NCI-H2107 (cell line): ENCODE results near the gene COA8.
A peak's percentile ranks its signal among the peaks of the same experiment; 100 is the strongest.

Experiments
- DNase-seq: peaks from one replicate; lab custom pipeline; 2025; lab: John Stamatoyannopoulos, UW

COA8 gene

GRCh38 chr14:103526247-103526913 is 36.4 kb upstream of the COA8 start:
- no peak for DNase-seq

- no peak for DNase-seq
Measured at GRCh38 chr14:103526914-103527248, 35.9 kb upstream of the COA8 start.

- DNase-seq = no peak
Measured at GRCh38 chr14:103527408-103528145, 35.2 kb upstream of the COA8 start.

GRCh38 chr14:103528146-103528586 is 34.6 kb upstream of the COA8 start:
- no peak for DNase-seq

GRCh38 chr14:103528587-103529382 is 34.0 kb upstream of the COA8 start, which contains the start of gene TRMT61A:
TSS of gene TRMT61A (plus strand) at chr14:103529196. CDS start at chr14:103529979, 783 bp downstream.
- DNase-seq = peak; percentile 95

- no peak for DNase-seq
Measured at GRCh38 chr14:103529383-103530365, 33.1 kb upstream of the COA8 start.

- no peak for DNase-seq
Measured at GRCh38 chr14:103530390-103530789, 32.4 kb upstream of the COA8 start.

- DNase-seq = no peak
Measured at GRCh38 chr14:103530831-103531230, 31.9 kb upstream of the COA8 start.

GRCh38 chr14:103531421-103532215 is 31.1 kb upstream of the COA8 start:
- no peak for DNase-seq

- DNase-seq = no peak
Measured at GRCh38 chr14:103532216-103533136, 30.3 kb upstream of the COA8 start.

- DNase-seq = no peak
Measured at GRCh38 chr14:103533137-103533998, 29.4 kb upstream of the COA8 start.

- DNase-seq = no peak
Measured at GRCh38 chr14:103533999-103534575, 28.7 kb upstream of the COA8 start.

- DNase-seq = no peak
Measured at GRCh38 chr14:103534576-103535061, 28.1 kb upstream of the COA8 start.

- no peak for DNase-seq
Measured at GRCh38 chr14:103535081-103535890, 27.5 kb upstream of the COA8 start.

GRCh38 chr14:103535891-103536565 is 26.7 kb upstream of the COA8 start:
- no peak for DNase-seq

GRCh38 chr14:103536693-103537092 is 26.1 kb upstream of the COA8 start:
- DNase-seq = no peak
